Sigmoid colon (tissue), 7 donors: ENCODE data around the gene IL32. TPM values are rescaled to one million over a fixed set of nuclear protein-coding genes. Genes with fewer than 3 reads are reported as not detected.
"Not testable (repeated sequence)": the region's sequence is repeated elsewhere in the genome, so short reads cannot be mapped to it uniquely, and the experiment has no call there.

Source experiments
- DNase-seq: peaks from one replicate; pipeline ENCODE4 v3.0.0-alpha.2; 2019
- H3K27ac ChIP-seq, 4 donors: fragments of 200-600 bp; sonication (generic); one replicate each; pipeline ENCODE4 v1.5.1; 2016 to 2019; ENCODE audit warnings: mild to moderate bottlenecking in 1 of 4
- H3K27me3 ChIP-seq, 3 donors: fragments of 200-600 bp; sonication (generic); one replicate each; pipeline ENCODE4 v1.5.1; 2019; ENCODE audit warnings: mild to moderate bottlenecking in 1 of 3
- H3K36me3 ChIP-seq, 4 donors: fragments of 200-600 bp; sonication (generic); one replicate each; pipeline ENCODE4 v1.5.1; 2016 to 2019
- H3K4me1 ChIP-seq, 4 donors: fragments of 200-600 bp; sonication (generic); one replicate each; pipeline ENCODE4 v1.5.1; 2017 to 2019
- H3K4me3 ChIP-seq, 4 donors: fragments of 200-600 bp; sonication (generic); one replicate each; pipeline ENCODE4 v1.5.1; 2017 to 2019; ENCODE audit warnings: mild to moderate bottlenecking in 2 of 4, moderate library complexity in 1 of 4
- H3K9me3 ChIP-seq, 4 donors: fragments of 200-600 bp in 3 of 4; sonication (generic) in 3 of 4; one replicate each; pipeline versions ENCODE4 v1.5.1 to v1.6.1; 2013 to 2019
- EP300 ChIP-seq, 4 donors: sonication (generic); formaldehyde crosslinking; IDR thresholded peaks; one replicate each; pipeline ENCODE4 v1.6.1; 2017; ENCODE audit warnings: antibody characterized with exemption in 4 of 4
- POLR2A ChIP-seq, 2 donors: fragments of 450-650 bp; IDR thresholded peaks; one replicate each; pipeline ENCODE4 v1.6.1; 2016; ENCODE audit warnings: antibody characterized with exemption in 2 of 2, mild to moderate bottlenecking in 2 of 2, moderate library complexity in 2 of 2
- POLR2AphosphoS5 ChIP-seq, 4 donors: sonication (generic); formaldehyde crosslinking; IDR thresholded peaks; one replicate each; pipeline ENCODE4 v1.6.1; 2017; ENCODE audit warnings: antibody characterized with exemption in 4 of 4
- WGBS, 2 donors: extraction: QIAGEN DNeasy Blood & Tissue Kit; methylation state at CpG; one replicate each; pipeline ENCODE4 v1.1.7; 2013; 5-methylcytosine and 5-hydroxymethylcytosine counted together
- intact Hi-C: fragments of 100-400 bp; cut with DNase I; formaldehyde crosslinking; loops from one replicate; pipeline ENCODE4 v1.15.1; 2023
- polyA plus RNA-seq, 3 donors: library from polyadenylated mRNA; stranded (reverse); fragments of 200-250 nt; gene quantifications; one replicate each; pipeline ENCODE4 v1.2.3, GENCODE V29; 2013
- total RNA-seq, 4 donors: library from RNA; depleted of rRNA; stranded (reverse); fragments of >200 nt; gene quantifications; one replicate each; pipeline ENCODE4 v1.1.0, GENCODE V29; 2016
- TF ChIP-seq, protein P1 (sequence below), 4 experiments: fragments of 450-650 bp in 3 of 4; fragments of 200-600 bp in 1 of 4; IDR thresholded peaks; one replicate each; pipeline ENCODE4 v1.5.1; 2016 to 2019; ENCODE audit warnings: antibody characterized with exemption in 4 of 4, mild to moderate bottlenecking in 3 of 4, moderate library complexity in 2 of 4
- donor health status: healthy with polysubstance abuse.
- donor health status: Bipolar disorder and iron deficiency.
- donor health status: healthy.

The IL32 gene
- total and polyA plus RNA-seq, 7 donors: 8.6 to 2,189 (median 27.1) TPM

DNA sequence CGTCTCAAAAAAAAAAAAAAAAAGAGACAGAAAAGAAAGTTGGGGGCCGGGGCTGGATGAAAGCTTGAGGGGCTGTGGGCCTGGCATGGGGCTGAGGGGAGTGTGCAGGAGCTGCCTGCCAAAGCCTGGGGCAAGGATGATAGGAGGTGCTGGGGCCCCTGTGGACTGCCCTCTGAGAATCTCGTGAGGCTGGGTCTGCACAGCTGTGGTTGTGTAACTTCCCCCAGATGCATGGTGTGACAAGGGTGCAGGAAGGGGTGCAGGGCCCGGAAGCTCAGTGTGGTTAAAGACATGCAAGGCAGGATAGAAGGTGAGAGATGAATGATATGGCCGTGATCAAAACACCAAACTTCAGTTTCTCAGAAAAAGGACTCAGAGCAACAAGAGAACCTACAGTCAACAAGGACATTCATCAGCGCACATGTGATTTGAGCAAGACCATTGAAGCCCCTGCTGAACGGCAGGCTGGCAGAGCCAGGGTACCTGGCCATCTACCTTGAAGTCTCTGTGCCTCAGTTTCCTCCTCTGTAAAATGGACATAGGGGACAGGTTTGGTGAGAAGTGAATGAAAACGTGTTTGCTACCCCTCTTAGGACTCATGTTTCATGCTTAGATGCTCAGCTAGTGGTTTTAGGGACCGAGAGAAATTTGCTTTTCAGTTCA, 9.6 kb downstream of the IL32 start:
- intact Hi-C loops: no loop called here

DNA sequence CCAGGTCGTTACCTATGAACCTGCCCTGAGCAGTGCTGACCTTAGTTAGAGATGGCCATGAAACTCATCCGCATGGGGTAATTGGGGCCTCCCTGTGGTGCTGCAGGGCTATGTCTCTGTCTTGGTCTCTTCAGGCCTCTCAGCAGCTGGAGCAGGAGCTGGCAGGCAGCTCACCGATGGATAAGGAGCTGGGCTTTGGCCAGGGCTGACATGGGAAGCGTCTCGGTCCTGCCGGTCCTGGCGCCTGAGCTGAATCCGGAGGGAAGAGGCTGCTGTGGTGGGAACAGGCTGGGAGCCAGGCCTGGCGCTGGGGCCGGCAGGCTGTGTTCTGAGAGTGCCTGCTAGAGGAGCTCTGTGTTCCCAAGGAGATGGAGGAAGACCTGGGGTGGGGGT, 10.1 kb downstream of the IL32 start:
- intact Hi-C loops: no loop called here
- H3K36me3 ChIP-seq: no peaks in the 10 kb centered on the region

More for the DNA sequence above, 9.6 kb downstream of the IL32 start:
- TF ChIP-seq, protein P1, sequence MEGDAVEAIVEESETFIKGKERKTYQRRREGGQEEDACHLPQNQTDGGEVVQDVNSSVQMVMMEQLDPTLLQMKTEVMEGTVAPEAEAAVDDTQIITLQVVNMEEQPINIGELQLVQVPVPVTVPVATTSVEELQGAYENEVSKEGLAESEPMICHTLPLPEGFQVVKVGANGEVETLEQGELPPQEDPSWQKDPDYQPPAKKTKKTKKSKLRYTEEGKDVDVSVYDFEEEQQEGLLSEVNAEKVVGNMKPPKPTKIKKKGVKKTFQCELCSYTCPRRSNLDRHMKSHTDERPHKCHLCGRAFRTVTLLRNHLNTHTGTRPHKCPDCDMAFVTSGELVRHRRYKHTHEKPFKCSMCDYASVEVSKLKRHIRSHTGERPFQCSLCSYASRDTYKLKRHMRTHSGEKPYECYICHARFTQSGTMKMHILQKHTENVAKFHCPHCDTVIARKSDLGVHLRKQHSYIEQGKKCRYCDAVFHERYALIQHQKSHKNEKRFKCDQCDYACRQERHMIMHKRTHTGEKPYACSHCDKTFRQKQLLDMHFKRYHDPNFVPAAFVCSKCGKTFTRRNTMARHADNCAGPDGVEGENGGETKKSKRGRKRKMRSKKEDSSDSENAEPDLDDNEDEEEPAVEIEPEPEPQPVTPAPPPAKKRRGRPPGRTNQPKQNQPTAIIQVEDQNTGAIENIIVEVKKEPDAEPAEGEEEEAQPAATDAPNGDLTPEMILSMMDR (IDR thresholded peaks at IDR 0.05): no peak
- TF ChIP-seq EP300 (IDR thresholded peaks at IDR 0.05) (no peak), POLR2AphosphoS5 (IDR thresholded peaks at IDR 0.05) (no peak), POLR2A (IDR thresholded peaks at IDR 0.05) (no peak)
- no peaks in the 10 kb centered on the region for H3K36me3 ChIP-seq
- DNase-seq: no peak
- H3K9me3 ChIP-seq: no peaks in the 10 kb centered on the region
- H3K4me3 ChIP-seq: no peak overlapping the region
- H3K27me3 ChIP-seq: no peaks in the 10 kb centered on the region
- H3K4me1 ChIP-seq: no peaks in the 10 kb centered on the region
- H3K27ac ChIP-seq: no peak overlapping the region
- WGBS, 2 donors: 38 to 49% methylated on average over 9 of the region's 9 CpGs

DNA sequence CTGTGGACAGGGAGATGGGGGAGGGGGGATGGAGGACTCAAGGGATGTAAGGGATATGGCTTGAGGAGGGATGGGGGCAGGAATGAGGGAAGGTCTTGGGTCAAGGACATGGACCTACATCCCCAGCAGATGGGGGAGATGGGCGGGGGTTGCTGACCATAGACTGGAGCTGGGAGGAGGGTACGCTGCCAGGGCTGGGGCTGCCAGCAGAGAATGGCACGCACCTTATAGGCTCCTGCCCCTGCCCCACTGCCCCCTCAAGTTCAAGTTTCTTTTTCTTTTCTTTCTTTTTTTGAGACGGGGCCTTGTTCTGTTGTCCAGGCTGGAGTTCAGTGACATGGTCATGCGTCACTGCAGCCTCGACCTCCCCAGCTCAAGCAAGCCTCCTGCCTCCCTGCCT, 10.5 kb downstream of the IL32 start:
- H3K9me3 ChIP-seq, H3K27ac ChIP-seq, H3K4me3 ChIP-seq, intact Hi-C loops, H3K36me3 ChIP-seq, DNase-seq, H3K27me3 ChIP-seq, H3K4me1 ChIP-seq: not testable (repeated sequence)
- WGBS, 2 donors: 80 to 84% methylated on average over 6 of the region's 6 CpGs

More for the DNA sequence above, 10.1 kb downstream of the IL32 start:
- DNase-seq: no peak
- Histone ChIP-seq H3K27ac (no peak overlapping the region), H3K4me1 (no peaks in the 10 kb centered on the region), H3K27me3 (no peaks in the 10 kb centered on the region), H3K4me3 (no peak overlapping the region), H3K9me3 (no peaks in the 10 kb centered on the region)
- 49 to 74% methylated on average over 10 of the region's 10 CpGs for WGBS, 2 donors
- TF ChIP-seq POLR2A (IDR thresholded peaks at IDR 0.05) (no peak), POLR2AphosphoS5 (IDR thresholded peaks at IDR 0.05) (no peak), EP300 (IDR thresholded peaks at IDR 0.05) (no peak)
- TF ChIP-seq, protein P1 (IDR thresholded peaks at IDR 0.05): no peak

DNA sequence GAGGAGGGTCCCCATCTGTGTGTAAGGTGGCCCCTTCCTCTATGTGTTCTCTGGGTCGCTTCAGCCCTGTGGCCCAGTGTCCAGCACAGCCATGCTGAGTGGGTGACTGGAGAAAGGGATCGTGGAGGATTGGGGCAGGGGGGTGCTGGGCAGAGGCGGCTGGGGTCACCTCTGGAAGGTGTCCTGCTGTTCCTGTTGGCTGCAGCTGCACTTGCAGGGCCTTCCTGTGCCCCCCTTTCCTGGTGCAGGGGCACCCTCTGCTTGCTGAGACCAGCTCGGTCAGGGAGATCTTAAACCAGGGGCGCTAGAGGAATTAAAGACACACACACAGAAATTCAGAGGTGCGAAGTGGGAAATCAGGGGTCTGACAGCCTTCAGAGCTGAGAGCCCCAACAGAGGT, 11.1 kb downstream of the IL32 start:
- intact Hi-C loops: no loop called here
- H3K27me3 ChIP-seq: no peaks in the 10 kb centered on the region
- H3K4me3 ChIP-seq: no peak overlapping the region
- no peaks in the 10 kb centered on the region for H3K9me3 ChIP-seq
- DNase-seq: no peak
- no peaks in the 10 kb centered on the region for H3K36me3 ChIP-seq
- no peaks in the 10 kb centered on the region for H3K4me1 ChIP-seq
- TF ChIP-seq EP300 (IDR thresholded peaks at IDR 0.05): no peak
- TF ChIP-seq, protein P1 (IDR thresholded peaks at IDR 0.05): no peak
- TF ChIP-seq POLR2A (IDR thresholded peaks at IDR 0.05): no peak
- no peak for TF ChIP-seq POLR2AphosphoS5 (IDR thresholded peaks at IDR 0.05)
- H3K27ac ChIP-seq: no peak overlapping the region
- WGBS, 2 donors: 52 to 63% methylated on average over 6 of the region's 6 CpGs

DNA sequence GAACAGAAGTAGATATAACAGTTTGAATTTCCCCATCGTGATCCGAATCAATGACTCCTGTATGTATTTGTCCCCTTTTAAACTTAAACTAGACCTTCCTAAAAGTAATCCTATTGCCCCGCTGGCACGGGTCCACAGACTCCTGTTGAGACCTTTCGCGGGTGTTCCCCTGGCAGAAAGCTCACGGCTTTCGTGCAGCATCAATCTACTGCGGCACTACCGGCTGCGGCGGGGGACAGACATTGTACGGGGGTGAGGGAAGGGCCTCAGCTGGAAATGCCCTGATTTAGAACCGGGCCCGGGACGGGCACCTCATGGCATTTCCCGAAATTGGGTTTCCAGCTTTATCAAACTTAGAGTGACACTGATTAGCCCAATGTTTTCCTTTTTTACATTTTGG, 14.6 kb downstream of the IL32 start:
- H3K9me3 ChIP-seq: no peaks in the 10 kb centered on the region
- WGBS, 2 donors: 92 to 93% methylated on average over 17 of the region's 17 CpGs

DNA sequence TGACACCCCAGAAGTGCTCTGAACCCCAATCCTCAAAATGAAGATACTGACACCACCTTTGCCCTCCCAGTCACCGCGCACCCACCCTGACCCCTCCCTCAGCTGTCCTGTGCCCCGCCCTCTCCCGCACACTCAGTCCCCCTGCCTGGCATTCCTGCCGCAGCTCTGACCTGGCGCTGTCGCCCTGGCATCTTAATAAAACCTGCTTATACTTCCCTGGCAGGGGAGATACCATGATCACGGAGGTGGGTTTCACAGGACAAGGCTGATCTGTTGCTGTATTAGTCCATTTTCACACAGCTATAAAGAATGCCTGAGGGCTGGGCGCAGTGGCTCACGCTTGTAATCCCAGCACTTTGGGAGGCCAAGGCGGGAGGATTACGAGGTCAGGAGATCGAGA, 16.5 kb downstream of the IL32 start:
- H3K36me3 ChIP-seq, H3K4me3 ChIP-seq, H3K27ac ChIP-seq, H3K27me3 ChIP-seq, intact Hi-C loops, DNase-seq, H3K9me3 ChIP-seq, H3K4me1 ChIP-seq: not testable (repeated sequence)
- 60 to 95% methylated on average over 13 of the region's 13 CpGs for WGBS, 2 donors

More for the DNA sequence above, 14.6 kb downstream of the IL32 start:
- TF ChIP-seq EP300 (IDR thresholded peaks at IDR 0.05) (no peak), POLR2A (IDR thresholded peaks at IDR 0.05) (no peak), POLR2AphosphoS5 (IDR thresholded peaks at IDR 0.05) (no peak)
- TF ChIP-seq, protein P1 (IDR thresholded peaks at IDR 0.05): no peak
- Histone ChIP-seq H3K27me3 (no peaks in the 10 kb centered on the region), H3K36me3 (no peaks in the 10 kb centered on the region), H3K4me3 (no peak overlapping the region), H3K27ac (no peak overlapping the region), H3K4me1 (no peaks in the 10 kb centered on the region)
- DNase-seq: no peak
- intact Hi-C loops: no loop called here

DNA sequence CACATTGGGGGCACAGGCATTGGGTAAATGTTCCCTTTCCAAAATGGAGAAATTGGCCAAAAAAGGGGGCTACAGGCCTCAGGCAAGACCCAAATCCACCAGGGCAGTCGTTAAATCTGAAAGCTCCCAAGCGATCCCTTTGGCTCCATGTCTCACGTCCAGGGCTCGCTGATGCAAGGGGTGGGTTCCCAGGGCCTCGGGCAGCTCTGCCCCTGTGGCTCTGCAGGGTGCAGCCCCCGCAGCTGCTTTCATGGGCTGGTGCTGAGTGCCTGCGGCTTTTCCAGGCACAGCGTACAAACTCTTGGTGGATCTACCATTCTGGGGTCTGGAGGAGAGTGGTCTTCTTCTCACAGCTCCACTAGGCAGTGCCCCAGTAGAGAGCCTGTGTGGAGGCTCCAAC, 18.0 kb downstream of the IL32 start:
- H3K4me3 ChIP-seq, H3K4me1 ChIP-seq, H3K36me3 ChIP-seq, DNase-seq, H3K9me3 ChIP-seq, H3K27me3 ChIP-seq, intact Hi-C loops, H3K27ac ChIP-seq: not testable (repeated sequence)
- 94 to 95% methylated on average over 8 of the region's 8 CpGs for WGBS, 2 donors
